HFF-Myc (cell line): ENCODE measurements around the gene SCYGR8.

Experiments
- DNase-seq: peaks from one replicate; pipeline ENCODE4 v3.0.0-alpha.2; 2011; ENCODE audit warnings: low read depth; ENCODE audit errors: extremely low read depth
- H3K4me3 ChIP-seq: replicated peaks from 2 replicates; pipeline ENCODE4 v1.5.1; 2011; ENCODE audit warnings: low read depth, mild to moderate bottlenecking, control low read depth, low read length
- TF ChIP-seq, protein P1 (sequence below): IDR thresholded peaks from 2 replicates; pipeline ENCODE4 v1.5.1; 2012; ENCODE audit warnings: mild to moderate bottlenecking, low read depth, low read length, control low read depth; ENCODE audit errors: missing control alignments

SCYGR8 gene

DNA sequence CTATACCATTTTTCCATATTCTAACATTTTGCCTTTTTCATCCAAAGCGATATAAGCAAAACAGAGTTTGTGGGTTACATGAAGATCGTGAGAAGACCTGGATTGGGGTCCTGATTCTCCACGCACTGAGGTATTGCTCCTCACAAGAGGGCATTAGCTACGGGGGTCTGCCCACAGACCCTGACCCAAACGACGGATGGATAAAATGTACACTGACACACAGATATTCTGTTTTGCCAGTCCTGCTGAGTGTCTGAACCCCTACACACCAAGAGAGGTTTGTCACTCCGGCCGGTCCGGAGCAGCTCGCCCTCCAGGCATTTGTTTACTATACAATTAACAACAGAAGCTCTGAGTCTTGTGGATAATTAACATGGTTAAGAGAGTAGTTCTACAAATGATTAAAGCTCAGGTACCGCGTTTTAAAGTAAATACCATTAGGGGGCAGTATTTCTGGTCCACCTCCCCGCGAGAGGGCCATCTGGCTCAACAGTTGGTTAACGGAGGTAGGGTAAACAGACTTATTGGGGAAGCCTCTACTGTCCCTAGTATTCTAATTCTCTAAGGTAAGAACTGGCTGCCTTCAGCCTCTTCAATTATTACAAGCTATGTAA lies 28.4 kb downstream of the SCYGR8 start:
- no peak for DNase-seq
- H3K4me3 ChIP-seq, result no peak overlapping the region
- TF ChIP-seq, protein P1, sequence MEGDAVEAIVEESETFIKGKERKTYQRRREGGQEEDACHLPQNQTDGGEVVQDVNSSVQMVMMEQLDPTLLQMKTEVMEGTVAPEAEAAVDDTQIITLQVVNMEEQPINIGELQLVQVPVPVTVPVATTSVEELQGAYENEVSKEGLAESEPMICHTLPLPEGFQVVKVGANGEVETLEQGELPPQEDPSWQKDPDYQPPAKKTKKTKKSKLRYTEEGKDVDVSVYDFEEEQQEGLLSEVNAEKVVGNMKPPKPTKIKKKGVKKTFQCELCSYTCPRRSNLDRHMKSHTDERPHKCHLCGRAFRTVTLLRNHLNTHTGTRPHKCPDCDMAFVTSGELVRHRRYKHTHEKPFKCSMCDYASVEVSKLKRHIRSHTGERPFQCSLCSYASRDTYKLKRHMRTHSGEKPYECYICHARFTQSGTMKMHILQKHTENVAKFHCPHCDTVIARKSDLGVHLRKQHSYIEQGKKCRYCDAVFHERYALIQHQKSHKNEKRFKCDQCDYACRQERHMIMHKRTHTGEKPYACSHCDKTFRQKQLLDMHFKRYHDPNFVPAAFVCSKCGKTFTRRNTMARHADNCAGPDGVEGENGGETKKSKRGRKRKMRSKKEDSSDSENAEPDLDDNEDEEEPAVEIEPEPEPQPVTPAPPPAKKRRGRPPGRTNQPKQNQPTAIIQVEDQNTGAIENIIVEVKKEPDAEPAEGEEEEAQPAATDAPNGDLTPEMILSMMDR, result peak; percentile 33

DNA sequence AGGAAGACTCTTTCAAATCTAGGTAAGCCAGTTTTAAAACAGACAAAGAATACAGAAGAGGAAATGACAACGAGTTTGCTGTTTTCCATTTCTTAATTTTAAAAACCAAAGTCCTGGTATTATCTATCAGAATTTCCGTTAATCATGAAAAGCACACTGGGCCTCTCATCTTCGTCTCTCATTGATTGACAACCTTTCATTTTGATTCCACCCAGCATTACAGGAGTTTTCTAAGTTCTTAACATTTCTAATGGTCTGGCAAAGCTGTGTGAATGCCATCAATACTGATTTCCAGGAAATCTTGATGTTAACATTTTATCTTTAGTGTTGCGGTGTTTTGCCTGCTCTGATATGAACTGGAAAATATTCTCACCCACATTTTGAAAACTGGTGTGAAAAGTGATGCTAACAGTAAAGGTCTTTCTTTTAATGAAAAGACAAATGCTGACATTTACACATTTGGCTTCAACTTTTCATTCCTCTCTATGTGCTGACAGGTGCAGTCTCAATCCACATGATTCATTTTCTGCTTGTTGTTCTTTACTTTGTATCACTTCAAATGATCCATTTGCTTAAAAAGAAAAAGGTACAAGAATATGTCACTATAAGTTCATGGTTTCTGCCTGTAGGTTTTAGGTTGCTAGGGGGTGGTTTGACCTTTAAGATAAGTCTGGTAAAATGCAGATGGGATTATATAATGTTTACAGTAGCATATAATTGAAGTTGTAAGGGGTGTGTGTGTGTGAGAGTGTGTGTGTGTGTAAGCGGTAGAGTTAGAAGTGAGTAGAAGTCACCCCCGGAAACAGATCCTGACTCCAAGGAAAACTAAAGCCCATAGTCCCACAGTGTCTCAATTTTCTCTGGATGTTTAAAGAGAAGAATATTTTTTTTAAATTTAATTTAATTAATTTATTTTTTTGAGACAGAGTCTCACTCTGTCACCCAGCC lies 29.5 kb downstream of the SCYGR8 start:
- H3K4me3 ChIP-seq, result no peak overlapping the region
- TF ChIP-seq, protein P1, result no peak
- DNase-seq, result no peak

DNA sequence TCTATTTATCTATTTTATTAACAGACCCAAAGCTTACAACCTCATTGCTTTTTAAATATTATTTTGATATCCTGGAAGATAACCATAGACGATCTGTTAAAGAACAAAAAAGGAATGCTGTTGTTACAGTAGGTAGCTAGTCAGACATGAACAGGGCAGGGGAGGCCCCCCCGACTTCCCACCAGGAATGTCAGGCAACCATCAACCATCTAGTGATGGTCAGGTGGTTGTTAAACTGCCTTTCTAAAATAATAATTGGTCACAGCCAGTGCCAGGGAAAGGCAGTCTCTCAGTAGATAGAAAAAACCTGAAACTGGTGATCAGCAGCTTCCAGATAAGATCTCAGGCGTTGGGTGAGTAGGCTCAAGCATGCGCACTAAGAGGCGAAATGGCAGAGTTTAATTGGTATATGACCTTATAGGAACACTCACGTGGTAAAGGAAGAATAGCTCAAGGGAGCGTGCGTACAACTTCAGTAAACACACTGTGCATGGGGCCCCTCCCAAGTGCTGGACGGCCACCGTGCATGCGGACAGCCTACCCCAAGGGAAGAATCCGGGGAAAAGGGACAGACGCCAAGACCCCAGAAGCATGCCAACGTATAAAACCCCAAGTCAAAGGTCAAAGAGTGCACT lies 35.4 kb downstream of the SCYGR8 start:
- no peak for DNase-seq
- TF ChIP-seq, protein P1, result no peak
- no peak overlapping the region for H3K4me3 ChIP-seq

DNA sequence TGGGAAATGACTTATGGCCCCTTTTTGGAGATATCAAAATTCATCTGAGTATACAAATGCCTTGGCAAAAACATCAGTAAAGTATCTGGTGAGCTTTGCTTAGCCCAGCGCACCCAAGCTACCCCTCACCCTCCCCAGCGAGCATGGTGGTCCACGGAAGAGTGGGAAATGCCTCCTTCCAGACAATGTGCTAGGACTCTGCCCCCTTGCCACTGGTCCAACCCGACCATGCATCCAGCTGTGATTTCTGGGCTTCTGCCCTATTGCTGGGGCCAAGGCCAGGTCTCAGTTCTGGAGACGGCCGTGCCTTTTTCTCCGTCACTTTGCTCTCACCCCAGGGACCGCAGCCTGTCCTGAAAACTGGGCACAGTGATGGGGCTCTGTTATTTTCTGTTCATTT lies 36.1 kb downstream of the SCYGR8 start:
- TF ChIP-seq, protein P1, result no peak
- H3K4me3 ChIP-seq, result no peak overlapping the region
- DNase-seq, result no peak

DNA sequence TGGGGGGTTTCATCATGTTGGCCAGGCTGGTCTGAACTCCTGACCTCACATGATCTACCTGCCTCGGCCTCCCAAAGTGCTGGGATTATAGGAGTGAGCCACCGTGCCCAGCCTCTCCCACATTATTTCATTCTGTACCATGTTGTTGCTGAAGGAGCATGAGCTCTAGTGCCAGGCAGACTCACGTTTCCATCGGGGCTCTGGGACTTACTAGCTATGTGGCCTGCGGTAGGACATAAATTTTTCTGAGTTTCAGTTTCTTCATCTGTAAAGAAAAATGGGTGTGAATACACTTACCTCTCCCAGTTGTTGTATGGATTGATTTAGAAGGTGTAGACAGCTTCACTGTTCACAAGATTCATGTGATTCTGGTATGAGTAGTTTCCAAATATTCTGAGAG lies 37.1 kb downstream of the SCYGR8 start:
- TF ChIP-seq, protein P1, result no peak
- DNase-seq, result no peak
- H3K4me3 ChIP-seq, result no peak overlapping the region

DNA sequence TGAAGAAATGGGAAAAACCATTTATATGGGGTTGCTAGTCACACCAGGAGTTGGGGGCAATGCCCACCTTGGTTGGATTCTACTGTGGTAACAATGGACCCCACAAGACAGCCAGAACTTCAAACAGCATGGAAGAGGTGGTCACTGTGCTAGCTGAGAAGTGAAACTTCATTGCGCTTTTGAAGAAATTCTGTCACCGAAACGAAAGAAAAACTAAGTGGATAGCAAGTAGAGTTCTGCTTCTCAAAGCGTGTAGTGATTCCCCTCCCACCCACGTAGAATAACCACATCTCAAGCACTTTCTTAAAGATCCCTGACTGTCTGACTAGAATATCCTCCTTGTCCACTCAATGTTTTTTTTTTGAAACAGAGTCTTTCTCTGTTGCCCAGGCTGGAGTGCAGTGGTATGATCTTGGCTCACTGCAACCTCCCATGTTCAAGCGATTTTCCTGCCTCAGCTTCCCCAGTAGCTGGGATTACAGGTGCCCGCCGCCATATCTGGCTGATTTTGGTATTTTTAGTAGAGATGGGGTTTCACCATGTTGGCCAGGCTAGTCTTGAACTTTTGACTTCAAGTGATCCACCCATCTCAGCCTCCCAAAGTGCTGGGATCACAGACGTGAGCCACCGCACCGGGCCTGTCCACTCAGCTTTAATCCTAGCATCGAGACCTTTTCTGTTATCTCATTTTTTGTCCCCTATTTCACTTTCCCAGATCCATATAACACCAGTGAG lies 37.9 kb downstream of the SCYGR8 start:
- no peak overlapping the region for H3K4me3 ChIP-seq
- TF ChIP-seq, protein P1, result no peak
- DNase-seq, result no peak
